Measurements from ENCODE around the gene PCNT.
"Not testable (repeated sequence)": the region's sequence is repeated elsewhere in the genome, so short reads cannot be mapped to it uniquely, and the experiment has no call there.

PCNT gene

DNA sequence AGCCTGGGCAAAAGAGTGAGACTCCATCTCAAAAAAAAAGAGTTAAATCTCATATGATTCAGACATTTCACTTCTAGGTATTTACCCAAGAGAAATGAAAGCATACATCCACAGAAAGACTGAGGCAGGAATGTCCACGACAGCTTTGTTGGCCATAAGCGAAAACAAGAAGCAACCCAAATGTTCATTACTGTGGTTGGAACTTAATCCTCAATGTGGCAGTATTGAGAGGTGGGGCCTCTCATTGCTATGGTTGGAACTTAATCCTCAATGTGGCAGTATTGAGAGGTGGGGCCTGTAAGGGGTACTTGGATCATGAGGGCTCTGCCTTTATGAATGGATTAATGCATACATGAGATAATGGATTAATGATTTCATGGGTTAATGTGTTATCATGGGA is 15.5 kb upstream of the PCNT start:
- no peak for DNase-seq (ENCODE audit: low read depth in 1 of 2, low spot score in 1 of 2)
- Histone ChIP-seq H3K4me3 (replicated peaks; ENCODE audit: insufficient read depth, low read length) (no peak overlapping the region), H3K27ac (replicated peaks) (no peak overlapping the region), H3K27me3 (ENCODE audit: insufficient read depth, poor library complexity, severe bottlenecking) (no peaks in the 10 kb centered on the region)
- TF ChIP-seq REST (IDR thresholded peaks at IDR 0.05; ENCODE audit: insufficient replicate concordance, low read depth) (no peak), POLR2AphosphoS5 (IDR thresholded peaks at IDR 0.05; ENCODE audit: low read depth) (no peak), CTCF (IDR thresholded peaks at IDR 0.05; ENCODE audit: insufficient read depth, low read length) (no peak), SPI1 (IDR thresholded peaks at IDR 0.05; ENCODE audit: borderline replicate concordance, low read depth) (no peak), GABPA (IDR thresholded peaks at IDR 0.05; ENCODE audit: low read depth) (no peak)

DNA sequence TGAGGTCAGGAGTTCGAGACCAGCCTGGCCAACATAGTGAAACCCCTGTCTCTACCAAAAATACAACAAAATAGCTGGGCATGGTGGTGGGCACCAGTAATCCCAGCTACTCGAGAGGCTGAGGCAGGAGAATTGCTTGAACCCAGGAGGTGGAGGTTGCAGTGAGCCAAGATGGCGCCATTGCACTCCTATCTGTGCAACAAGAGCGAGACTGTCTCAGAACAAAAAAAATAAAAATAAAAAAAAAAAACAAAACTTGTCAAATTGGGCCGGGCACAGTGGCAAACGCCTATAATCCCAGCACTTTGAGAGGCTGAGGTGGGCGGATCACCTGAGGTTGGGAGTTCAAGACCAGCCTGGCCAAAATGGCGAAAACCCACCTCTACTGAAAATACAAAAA is 13.7 kb upstream of the PCNT start:
- H3K27me3 ChIP-seq (ENCODE audit: insufficient read depth, poor library complexity, severe bottlenecking); H3K27ac ChIP-seq (replicated peaks); H3K4me3 ChIP-seq (replicated peaks; ENCODE audit: insufficient read depth, low read length); DNase-seq (ENCODE audit: low read depth in 1 of 2, low spot score in 1 of 2): not testable (repeated sequence)

DNA sequence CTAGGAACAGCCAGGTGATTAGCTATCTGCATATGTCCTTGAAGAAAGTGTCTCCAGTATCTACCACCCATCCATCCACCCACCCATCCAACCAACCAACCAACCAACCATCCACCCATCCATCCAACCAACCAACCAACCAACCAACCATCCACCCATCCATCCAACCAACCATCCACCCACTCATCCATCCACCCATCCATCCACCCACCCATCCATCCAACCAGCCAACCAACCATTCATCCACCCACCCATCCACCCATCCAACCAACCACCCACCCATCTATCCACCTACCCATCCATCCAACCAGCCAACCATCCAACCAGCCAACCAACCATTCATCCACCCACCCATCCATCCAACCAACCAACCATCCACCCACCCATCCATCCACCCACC is 12.4 kb upstream of the PCNT start:
- DNase-seq (ENCODE audit: low read depth in 1 of 2, low spot score in 1 of 2): no peak
- TF ChIP-seq SPI1 (IDR thresholded peaks at IDR 0.05; ENCODE audit: borderline replicate concordance, low read depth) (no peak), REST (IDR thresholded peaks at IDR 0.05; ENCODE audit: insufficient replicate concordance, low read depth) (no peak), CTCF (IDR thresholded peaks at IDR 0.05; ENCODE audit: insufficient read depth, low read length) (no peak), GABPA (IDR thresholded peaks at IDR 0.05; ENCODE audit: low read depth) (no peak)
- H3K27ac ChIP-seq (replicated peaks): no peak overlapping the region
- no peaks in the 10 kb centered on the region for H3K27me3 ChIP-seq (ENCODE audit: insufficient read depth, poor library complexity, severe bottlenecking)
- no peak overlapping the region for H3K4me3 ChIP-seq (replicated peaks; ENCODE audit: insufficient read depth, low read length)

GRCh38 chr21:46312949-46313348 is 11.0 kb upstream of the PCNT start:
- TF ChIP-seq GABPA (IDR thresholded peaks at IDR 0.05; ENCODE audit: low read depth) (no peak), POLR2AphosphoS5 (IDR thresholded peaks at IDR 0.05; ENCODE audit: low read depth) (no peak), REST (IDR thresholded peaks at IDR 0.05; ENCODE audit: insufficient replicate concordance, low read depth) (no peak), CTCF (IDR thresholded peaks at IDR 0.05; ENCODE audit: insufficient read depth, low read length) (no peak), SPI1 (IDR thresholded peaks at IDR 0.05; ENCODE audit: borderline replicate concordance, low read depth) (no peak)
- Histone ChIP-seq H3K27me3 (ENCODE audit: insufficient read depth, poor library complexity, severe bottlenecking) (no peaks in the 10 kb centered on the region), H3K27ac (replicated peaks) (no peak overlapping the region), H3K4me3 (replicated peaks; ENCODE audit: insufficient read depth, low read length) (no peak overlapping the region)
- DNase-seq (ENCODE audit: low read depth in 1 of 2, low spot score in 1 of 2): no peak
